ENCODE measurements around the gene C2orf92. TPM values are rescaled to one million over a fixed set of nuclear protein-coding genes. Genes with fewer than 3 reads are reported as not detected.

Gene C2orf92
- total RNA-seq, 1 donor from 2014 or later = 15.1 TPM

DNA sequence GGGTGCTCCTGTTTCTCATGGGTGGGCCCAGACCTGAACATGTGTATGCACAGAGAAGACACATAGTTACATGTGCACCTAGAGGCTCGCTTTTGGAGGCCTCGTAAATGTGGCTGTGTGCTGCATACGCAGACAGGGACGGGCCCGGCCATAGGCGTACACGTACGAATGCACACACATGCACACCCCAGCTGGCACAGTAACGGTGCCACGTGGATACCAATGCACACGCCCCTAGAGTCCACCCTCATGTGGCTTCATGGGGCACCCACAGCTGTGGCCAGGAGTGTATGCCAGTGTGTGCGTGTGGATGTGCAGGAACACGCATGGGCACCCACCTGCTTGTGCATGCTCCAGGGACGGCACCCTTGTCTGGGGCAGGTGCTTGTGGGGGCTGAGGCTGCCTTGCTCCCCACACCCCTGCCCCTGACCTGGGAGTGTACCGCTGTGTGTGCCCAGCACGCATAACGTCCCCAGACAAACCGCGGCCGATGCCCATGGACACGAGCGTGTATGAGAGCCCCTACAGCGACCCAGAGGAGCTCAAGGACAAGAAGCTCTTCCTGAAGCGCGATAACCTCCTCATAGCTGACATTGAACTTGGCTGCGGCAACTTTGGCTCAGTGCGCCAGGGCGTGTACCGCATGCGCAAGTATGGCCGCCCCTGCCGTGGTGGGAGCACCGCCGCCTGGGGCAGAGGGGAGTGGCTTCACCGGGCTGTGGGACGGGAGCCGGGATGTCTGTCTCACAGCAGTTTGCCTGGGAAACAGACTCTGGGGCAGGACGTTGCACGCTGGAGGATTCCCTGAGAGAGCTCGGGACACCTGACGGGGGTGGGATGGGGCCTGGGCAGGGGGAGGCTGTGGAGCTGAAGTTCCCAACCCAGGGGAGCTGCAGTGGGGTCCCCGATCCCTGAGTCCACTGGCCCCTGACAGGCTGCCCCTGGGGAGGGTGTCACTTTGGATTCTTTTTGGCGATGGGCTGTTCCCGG lies 64.8 kb downstream of the C2orf92 start:
- peaks cover 34% of the 10 kb centered on the region for H3K36me3 Mint-ChIP-seq (ENCODE audit: low read depth, unreplicated experiment)
- H3K27me3 Mint-ChIP-seq (ENCODE audit: unreplicated experiment) = peaks cover 11% of the 10 kb centered on the region
- no peaks in the 10 kb centered on the region for H3K9me3 Mint-ChIP-seq (ENCODE audit: unreplicated experiment)
- DNase-seq (ENCODE audit: low spot score) = no peak
- no peak overlapping the region for H3K27ac Mint-ChIP-seq (ENCODE audit: unreplicated experiment)
- H3K4me1 Mint-ChIP-seq (ENCODE audit: unreplicated experiment) = no peaks in the 10 kb centered on the region
- no peak for TF ChIP-seq CTCF (IDR thresholded peaks at IDR 0.05; ENCODE audit: unreplicated experiment)
- H3K4me3 Mint-ChIP-seq (ENCODE audit: unreplicated experiment) = no peak overlapping the region

DNA sequence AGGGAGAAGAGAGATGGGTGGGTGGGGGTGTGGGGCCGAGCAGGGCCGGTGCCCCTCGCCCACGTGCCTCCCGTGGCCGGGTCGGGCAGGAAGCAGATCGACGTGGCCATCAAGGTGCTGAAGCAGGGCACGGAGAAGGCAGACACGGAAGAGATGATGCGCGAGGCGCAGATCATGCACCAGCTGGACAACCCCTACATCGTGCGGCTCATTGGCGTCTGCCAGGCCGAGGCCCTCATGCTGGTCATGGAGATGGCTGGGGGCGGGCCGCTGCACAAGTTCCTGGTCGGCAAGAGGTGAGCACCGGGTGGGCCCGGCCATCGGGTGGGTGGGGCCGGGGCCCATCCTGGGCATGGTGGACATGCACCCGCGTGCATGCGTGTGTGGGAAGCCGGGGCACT lies 65.6 kb downstream of the C2orf92 start:
- Mint-ChIP-seq H3K27ac (ENCODE audit: unreplicated experiment) (no peak overlapping the region), H3K27me3 (ENCODE audit: unreplicated experiment) (peaks cover 11% of the 10 kb centered on the region), H3K4me3 (ENCODE audit: unreplicated experiment) (no peak overlapping the region), H3K9me3 (ENCODE audit: unreplicated experiment) (no peaks in the 10 kb centered on the region), H3K36me3 (ENCODE audit: low read depth, unreplicated experiment) (peaks cover 33% of the 10 kb centered on the region), H3K4me1 (ENCODE audit: unreplicated experiment) (no peaks in the 10 kb centered on the region)
- DNase-seq (ENCODE audit: low spot score) = no peak
- no peak for TF ChIP-seq CTCF (IDR thresholded peaks at IDR 0.05; ENCODE audit: unreplicated experiment)

DNA sequence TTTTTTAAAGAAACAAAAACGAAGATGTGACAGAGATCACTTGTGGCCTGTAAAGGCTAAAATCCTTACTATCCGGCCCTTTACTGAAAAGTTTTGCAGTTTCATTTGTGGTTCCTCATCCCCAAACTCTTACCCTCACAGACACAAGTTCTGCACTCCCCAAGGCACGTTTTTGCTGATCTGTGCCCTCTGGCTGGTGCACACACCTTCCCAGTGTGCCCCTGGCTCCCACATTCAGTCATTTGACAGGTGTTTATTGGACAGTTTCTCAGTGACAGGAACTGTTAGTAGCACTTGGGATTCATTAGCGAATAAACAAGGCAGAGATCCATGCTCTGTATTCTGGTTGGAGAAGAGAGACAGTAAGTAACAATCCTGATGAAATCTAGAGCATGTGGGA lies 66.7 kb downstream of the C2orf92 start:
- Mint-ChIP-seq H3K4me3 (ENCODE audit: unreplicated experiment) (peak overlapping the region; percentile 33), H3K4me1 (ENCODE audit: unreplicated experiment) (peaks cover 6% of the 10 kb centered on the region), H3K27ac (ENCODE audit: unreplicated experiment) (peak overlapping the region; percentile 32), H3K9me3 (ENCODE audit: unreplicated experiment) (no peaks in the 10 kb centered on the region), H3K36me3 (ENCODE audit: low read depth, unreplicated experiment) (peaks cover 37% of the 10 kb centered on the region), H3K27me3 (ENCODE audit: unreplicated experiment) (peaks cover 11% of the 10 kb centered on the region)
- no peak for DNase-seq (ENCODE audit: low spot score)
- no peak for TF ChIP-seq CTCF (IDR thresholded peaks at IDR 0.05; ENCODE audit: unreplicated experiment)

DNA sequence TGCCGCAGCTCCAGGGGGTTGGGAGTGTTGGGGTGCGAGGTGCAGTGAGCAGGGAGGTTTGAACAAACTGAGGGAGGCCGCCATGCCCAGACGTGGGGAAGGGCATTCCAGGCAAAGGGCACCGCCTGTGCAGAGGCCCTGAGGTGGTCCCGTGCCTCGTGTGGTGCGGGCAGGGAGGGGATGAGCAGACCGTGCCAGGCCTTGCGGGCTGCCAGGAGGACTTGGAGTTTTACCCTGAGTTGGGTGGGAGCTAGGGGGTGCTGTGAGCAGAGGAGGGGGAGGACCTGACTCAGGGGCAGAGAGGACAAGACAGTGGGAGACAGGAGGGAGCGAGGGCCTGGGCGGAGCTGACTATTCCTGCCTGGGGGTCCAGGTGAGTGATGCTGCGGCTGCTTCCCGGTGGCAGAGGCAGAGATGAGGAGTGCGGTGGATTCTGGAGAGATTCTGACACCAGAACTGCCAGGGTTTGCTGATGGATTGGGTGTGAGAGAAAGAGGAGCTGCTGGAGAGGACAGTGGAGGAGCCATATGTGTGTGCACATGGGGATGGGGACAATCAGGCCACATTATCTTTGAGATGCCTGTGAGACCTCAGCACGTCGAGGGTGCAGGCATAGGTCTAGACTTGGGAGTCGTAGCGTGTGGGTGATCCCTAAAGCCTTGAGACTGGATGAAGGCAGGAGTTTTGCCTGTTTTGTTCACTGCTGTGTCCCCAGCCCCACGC lies 67.3 kb downstream of the C2orf92 start:
- Mint-ChIP-seq H3K4me1 (ENCODE audit: unreplicated experiment) (peaks cover 10% of the 10 kb centered on the region), H3K4me3 (ENCODE audit: unreplicated experiment) (peak overlapping the region; percentile 33), H3K27ac (ENCODE audit: unreplicated experiment) (no peak overlapping the region), H3K9me3 (ENCODE audit: unreplicated experiment) (no peaks in the 10 kb centered on the region), H3K27me3 (ENCODE audit: unreplicated experiment) (peaks cover 11% of the 10 kb centered on the region), H3K36me3 (ENCODE audit: low read depth, unreplicated experiment) (peaks cover 34% of the 10 kb centered on the region)
- TF ChIP-seq CTCF (IDR thresholded peaks at IDR 0.05; ENCODE audit: unreplicated experiment) = no peak
- no peak for DNase-seq (ENCODE audit: low spot score)
